Lower leg skin (tissue), 4 donors: ENCODE measurements around the gene SUPT20HL1. TPM values are rescaled to one million over a fixed set of nuclear protein-coding genes. Genes with fewer than 3 reads are reported as not detected.

Experiments
- DNase-seq, 2 donors: peaks; one replicate each; pipeline ENCODE4 v3.0.0-alpha.2; 2019; ENCODE audit warnings: low spot score in 2 of 2
- H3K4me3 ChIP-seq: fragments of 200-600 bp; sonication (generic); 2 replicates; pipeline ENCODE4 v1.5.1; 2017; ENCODE audit warnings: mild to moderate bottlenecking, low read depth; ENCODE audit not compliant: poor library complexity, severe bottlenecking
- CTCF ChIP-seq, 3 donors: fragments of 450-650 bp; IDR thresholded peaks; one replicate each; pipeline ENCODE4 v1.5.1; 2016; ENCODE audit warnings: antibody characterized with exemption in 3 of 3, mild to moderate bottlenecking in 3 of 3, moderate library complexity in 2 of 3
- POLR2A ChIP-seq, 2 donors: fragments of 450-650 bp; IDR thresholded peaks; one replicate each; pipeline ENCODE4 v1.6.1; 2016 to 2017; ENCODE audit warnings: antibody characterized with exemption in 2 of 2, mild to moderate bottlenecking in 1 of 2, moderate library complexity in 1 of 2
- WGBS, 2 donors: methylation state at CpG; one replicate each; pipeline ENCODE4 v1.1.5; 2018; 5-methylcytosine and 5-hydroxymethylcytosine counted together
- intact Hi-C: fragments of 100-400 bp; cut with DNase I; formaldehyde crosslinking; loops from one replicate; pipeline ENCODE4 v1.15.0; 2023; ENCODE audit warnings: low total_unique reads
- total RNA-seq, 4 donors: library from RNA; depleted of rRNA; stranded (reverse); fragments of >200 nt; gene quantifications; one replicate each; pipeline ENCODE4 v1.1.0, GENCODE V29; 2016

SUPT20HL1 gene
- total RNA-seq, 4 donors from 2014 or later, result not detected

DNA sequence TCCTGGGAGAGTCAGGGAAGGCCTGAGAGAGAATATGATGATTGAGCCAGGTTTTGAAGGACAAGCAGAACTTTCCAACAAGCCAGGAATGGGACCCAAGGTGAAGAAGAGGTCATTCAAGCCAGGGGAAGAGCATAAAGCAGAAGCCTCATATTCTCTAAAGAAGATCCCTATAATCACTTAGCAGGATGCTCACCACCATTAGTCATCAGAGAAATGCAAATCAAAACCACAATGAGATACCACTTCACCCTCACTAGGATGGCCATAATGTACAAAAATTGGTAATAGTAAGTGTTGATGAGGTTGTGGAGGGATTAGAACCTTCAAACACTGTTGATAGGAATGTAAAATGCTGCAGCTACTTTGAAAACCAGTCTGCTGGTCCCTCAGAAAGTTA, 20.5 kb upstream of the SUPT20HL1 start:
- intact Hi-C loops, result no loop called here
- no peak for DNase-seq
- TF ChIP-seq POLR2A (IDR thresholded peaks at IDR 0.05) (no peak), CTCF (IDR thresholded peaks at IDR 0.05) (no peak)
- H3K4me3 ChIP-seq, result no peak overlapping the region

DNA sequence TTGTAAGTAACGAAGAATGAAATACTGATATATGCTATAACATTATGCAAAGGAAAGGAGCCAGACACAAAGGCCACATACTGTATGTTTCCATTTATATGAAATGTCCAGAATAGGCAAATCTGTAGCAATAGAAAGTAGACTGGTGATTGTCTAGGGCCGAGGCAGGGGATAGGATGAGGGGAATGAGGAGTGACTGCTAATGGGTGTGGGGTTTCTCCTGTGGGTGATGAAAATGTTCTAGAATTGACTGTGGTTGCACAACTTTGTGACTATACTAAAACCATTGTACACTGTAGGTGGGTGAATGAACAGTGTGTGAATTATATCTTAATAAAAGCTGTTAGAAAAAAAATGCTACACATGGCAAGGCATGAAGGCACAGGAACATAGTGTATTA, 19.9 kb upstream of the SUPT20HL1 start:
- 89 to 93% methylated on average over 2 of the region's 2 CpGs for WGBS, 2 donors
- intact Hi-C loops, result no loop called here
- TF ChIP-seq CTCF (IDR thresholded peaks at IDR 0.05), result no peak
- no peak for TF ChIP-seq POLR2A (IDR thresholded peaks at IDR 0.05)
- no peak for DNase-seq
- H3K4me3 ChIP-seq, result no peak overlapping the region

- TF ChIP-seq CTCF (IDR thresholded peaks at IDR 0.05), result no peak
- TF ChIP-seq POLR2A (IDR thresholded peaks at IDR 0.05), result no peak
- 62 to 84% methylated on average over 1 of the region's 1 CpG for WGBS, 2 donors
- H3K4me3 ChIP-seq, result no peak overlapping the region
- intact Hi-C loops, result no loop called here
- no peak for DNase-seq
Measured at GRCh38 chrX:24341795-24342194, 18.6 kb upstream of the SUPT20HL1 start.

DNA sequence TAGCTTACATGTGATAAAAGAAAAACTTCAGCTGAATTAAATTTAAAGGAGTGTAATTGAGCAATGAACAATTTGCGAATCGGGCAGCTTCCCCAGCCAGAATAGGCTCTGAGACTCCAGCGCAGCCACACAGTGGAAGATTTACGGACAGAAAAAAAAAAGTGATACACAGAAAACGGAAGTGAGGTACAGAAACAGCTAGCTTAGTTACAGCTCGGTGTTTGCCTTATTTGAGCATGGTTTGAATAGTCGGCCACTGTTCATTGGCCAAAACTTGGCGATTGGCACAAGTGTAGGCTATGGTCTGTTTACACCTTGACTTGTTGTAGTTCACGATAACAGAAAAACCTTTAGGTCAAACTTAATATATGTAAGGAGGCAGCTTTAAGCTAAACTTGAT, 16.7 kb upstream of the SUPT20HL1 start:
- DNase-seq, result no peak
- intact Hi-C loops, result no loop called here
- H3K4me3 ChIP-seq, result no peak overlapping the region
- TF ChIP-seq POLR2A (IDR thresholded peaks at IDR 0.05) (no peak), CTCF (IDR thresholded peaks at IDR 0.05) (no peak)
- 73 to 78% methylated on average over 9 of the region's 9 CpGs for WGBS, 2 donors

DNA sequence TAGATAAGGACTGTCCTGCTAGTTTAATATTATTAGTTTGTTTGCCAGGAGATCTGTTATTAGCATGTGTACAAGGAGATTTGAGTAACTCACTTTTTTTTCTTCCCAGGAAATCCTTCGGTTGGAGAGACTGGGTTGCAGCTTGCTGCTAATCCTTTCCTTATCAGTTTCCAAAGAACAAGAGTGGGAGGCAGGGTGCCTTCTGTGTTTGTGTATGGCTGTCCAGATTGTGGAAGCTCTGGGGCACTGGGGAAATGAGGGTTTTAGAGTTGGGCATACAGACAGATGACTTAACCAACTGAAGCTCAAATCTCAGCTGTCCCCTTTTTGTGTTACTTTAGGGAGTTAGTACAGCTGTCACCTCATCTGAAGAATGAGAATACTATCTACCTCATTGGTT, 12.6 kb upstream of the SUPT20HL1 start:
- DNase-seq, result no peak
- 71 to 80% methylated on average over 1 of the region's 1 CpG for WGBS, 2 donors
- no peak overlapping the region for H3K4me3 ChIP-seq
- intact Hi-C loops, result no loop called here
- no peak for TF ChIP-seq POLR2A (IDR thresholded peaks at IDR 0.05)
- TF ChIP-seq CTCF (IDR thresholded peaks at IDR 0.05), result no peak

- WGBS, 2 donors, result 80 to 94% methylated on average over 4 of the region's 4 CpGs
- intact Hi-C loops, result no loop called here
- TF ChIP-seq POLR2A (IDR thresholded peaks at IDR 0.05), result no peak
- no peak for TF ChIP-seq CTCF (IDR thresholded peaks at IDR 0.05)
- DNase-seq, result no peak
- no peak overlapping the region for H3K4me3 ChIP-seq
Measured at GRCh38 chrX:24350217-24350616, 10.2 kb upstream of the SUPT20HL1 start.
